Keratinocyte (primary cell): Measurements from ENCODE around the gene RPS23. TPM values are rescaled to one million over a fixed set of nuclear protein-coding genes. Genes with fewer than 3 reads are reported as not detected.
A peak's percentile ranks its signal among the peaks of the same experiment; 100 is the strongest.

Experiments used
- DNase-seq: peaks from one replicate; pipeline ENCODE4 v3.0.0-alpha.2; 2011; ENCODE audit warnings: low read depth, missing footprints, low spot score
- FAIRE-seq: peaks from 2 replicates; lab custom pipeline; 2011; peaks lifted over from hg19 to GRCh38; lab: Jason Lieb, UNC
- H2AFZ ChIP-seq: 2 replicates; pipeline ENCODE4 v1.6.0; 2012; ENCODE audit warnings: low read length, control low read depth, inconsistent platforms; ENCODE audit not compliant: control insufficient read depth
- H3K27ac ChIP-seq: 2 replicates; pipeline ENCODE4 v1.5.1; 2011; ENCODE audit warnings: low read length; ENCODE audit not compliant: control insufficient read depth, insufficient read depth
- H3K27me3 ChIP-seq: 3 replicates; pipeline ENCODE4 v1.6.0; 2011; ENCODE audit warnings: low read length; ENCODE audit not compliant: control insufficient read depth, insufficient read depth; ENCODE audit errors: extremely low read depth
- H3K36me3 ChIP-seq, 2 experiments: 2 replicates in 1 of 2; 3 replicates in 1 of 2; pipeline ENCODE4 v1.5.1; 2011; ENCODE audit warnings: low read length in 2 of 2, mild to moderate bottlenecking in 1 of 2; ENCODE audit not compliant: control insufficient read depth in 2 of 2, insufficient read depth in 2 of 2; ENCODE audit errors: extremely low read depth in 1 of 2
- H3K4me1 ChIP-seq: 3 replicates; pipeline ENCODE4 v1.5.1; 2011; ENCODE audit warnings: low read length; ENCODE audit not compliant: control insufficient read depth, insufficient read depth; ENCODE audit errors: extremely low read depth
- H3K4me2 ChIP-seq: 3 replicates; pipeline ENCODE4 v1.6.0; 2011; ENCODE audit warnings: low read depth, low read length; ENCODE audit not compliant: control insufficient read depth, insufficient read depth; ENCODE audit errors: extremely low read depth
- H3K4me3 ChIP-seq, 3 experiments: fragments of 200-600 bp in 1 of 3; sonication (generic) in 1 of 3; 2 replicates in 2 of 3; 3 replicates in 1 of 3; pipeline ENCODE4 v1.5.1; 2011 to 2016; ENCODE audit warnings: low read length in 3 of 3, mild to moderate bottlenecking in 3 of 3, control low read depth in 2 of 3, inconsistent platforms in 1 of 3, low read depth in 1 of 3, mixed read lengths in 1 of 3, mixed run types in 1 of 3, moderate library complexity in 1 of 3; ENCODE audit not compliant: control insufficient read depth in 2 of 3, insufficient read depth in 2 of 3; ENCODE audit errors: extremely low read depth in 1 of 3
- H3K79me2 ChIP-seq: 2 replicates; pipeline ENCODE4 v1.6.0; 2012; ENCODE audit warnings: low read length; ENCODE audit not compliant: control insufficient read depth, insufficient read depth
- H3K9ac ChIP-seq: 3 replicates; pipeline ENCODE4 v1.6.0; 2011; ENCODE audit warnings: low read length; ENCODE audit not compliant: control insufficient read depth, insufficient read depth; ENCODE audit errors: extremely low read depth
- H3K9me1 ChIP-seq: 3 replicates; pipeline ENCODE4 v1.6.0; 2011; ENCODE audit warnings: low read length; ENCODE audit not compliant: control insufficient read depth, insufficient read depth; ENCODE audit errors: extremely low read depth
- H3K9me3 ChIP-seq: 2 replicates; pipeline ENCODE4 v1.5.1; 2012; ENCODE audit warnings: low read depth, low read length; ENCODE audit not compliant: control insufficient read depth
- H4K20me1 ChIP-seq: 3 replicates; pipeline ENCODE4 v1.6.0; 2011; ENCODE audit warnings: low read length; ENCODE audit not compliant: control insufficient read depth, insufficient read depth; ENCODE audit errors: extremely low read depth
- CTCF ChIP-seq, 3 experiments: IDR thresholded peaks in 1 of 3; conservative IDR thresholded peaks in 1 of 3; optimal IDR thresholded peaks in 1 of 3; 2 replicates in 2 of 3; 3 replicates in 1 of 3; pipeline versions ENCODE3 to v1.5.1; 2011; ENCODE audit warnings: low read length in 3 of 3, mild to moderate bottlenecking in 3 of 3, moderate library complexity in 2 of 3, control low read depth in 1 of 3, inconsistent platforms in 1 of 3; ENCODE audit not compliant: insufficient read depth in 2 of 3; ENCODE audit errors: extremely low read depth in 1 of 3
- EZH2 ChIP-seq: IDR thresholded peaks from one replicate; pipeline ENCODE4 v1.6.1; 2012; ENCODE audit warnings: inconsistent platforms, mild to moderate bottlenecking, low read length, moderate library complexity
- dilution Hi-C: fragments of 300-500 bp; cut with MboI; formaldehyde crosslinking; loops from one replicate; pipeline ENCODE4 v1.7.0; 2020; ENCODE audit warnings: low sequenced_read_pairs; ENCODE audit not compliant: extremely low pct_ligation_motif_present
- polyA plus RNA-seq, 5 experiments: library from polyadenylated mRNA; depleted of rRNA in 3 of 5; stranded (reverse) in 3 of 5; stranded (forward) in 1 of 5; unstranded in 1 of 5; fragments of >200 nt; gene quantifications; 1 replicate in 1 of 5; 2 replicates in 3 of 5; 3 replicates in 1 of 5; pipeline versions ENCODE4 v1.2.1 to v1.2.3, GENCODE V29; 2011 to 2012; ENCODE audit warnings: missing spikeins in 2 of 5, low read depth in 1 of 5, low replicate concordance in 1 of 5
- small RNA-seq, 3 experiments: library from RNA; depleted of rRNA; stranded (forward); fragments of <200 nt; gene quantifications; one replicate each; pipeline ENCODE3, GENCODE V24; 2012; ENCODE audit warnings: low read depth in 3 of 3, low replicate concordance in 1 of 3; ENCODE audit not compliant: insufficient read length in 3 of 3

RPS23 gene
- polyA plus RNA-seq, 1 donor (not counting 4 experiments of a cell fraction or from before 2014, with no cell fraction given): 2,776 TPM

- no peak overlapping the region for H3K4me3 ChIP-seq
- FAIRE-seq (peak; percentile 86), DNase-seq (peak; percentile 28)
- no peaks in the 10 kb centered on the region for H3K79me2 ChIP-seq
- H3K4me2 ChIP-seq: peak overlapping the region; percentile 0
- TF ChIP-seq CTCF (optimal IDR thresholded peaks at IDR 0.05 in 1 of 3, IDR thresholded peaks at IDR 0.05 in 1 of 3, conservative IDR thresholded peaks at IDR 0.05 in 1 of 3; ENCODE audit: extremely low read depth in 1 of 3, insufficient read depth in 2 of 3, low read length in 3 of 3): peak; percentile 69 to 89 (median 79)
- no peak for TF ChIP-seq EZH2
- H3K27me3 ChIP-seq: no peaks in the 10 kb centered on the region
- H3K9me3 ChIP-seq: no peaks in the 10 kb centered on the region
- H3K9ac ChIP-seq: no peak overlapping the region
- dilution Hi-C loops: no loop called here
- no peak overlapping the region for H3K27ac ChIP-seq
- peak overlapping the region; percentile 39 for H2AFZ ChIP-seq
- no peaks in the 10 kb centered on the region for H3K9me1 ChIP-seq
- no peaks in the 10 kb centered on the region for H4K20me1 ChIP-seq
- H3K36me3 ChIP-seq: no peaks in the 10 kb centered on the region
- no peaks in the 10 kb centered on the region for H3K4me1 ChIP-seq
Observed at GRCh38 chr5:82225525-82226172, 52.5 kb downstream of the RPS23 start.

Small RNAs within 50 kb of the gene (small RNA-seq; reads per million reads assigned to genes)
- gene AC010598.1: 0 reads per million in 3 experiments
